Thoracic aorta (tissue), 2 donors: ENCODE data around the gene GAGE10. TPM values are rescaled to one million over a fixed set of nuclear protein-coding genes. Genes with fewer than 3 reads are reported as not detected.

Source experiments
- ATAC-seq: fragments of 150-250 bp; one replicate; pipeline ENCODE4 v1.8.0; 2017; ENCODE audit warnings: low read depth; ENCODE audit not compliant: insufficient number of reproducible peaks, low FRiP score
- DNase-seq: peaks from one replicate; pipeline ENCODE4 v3.0.0-alpha.2; 2020; ENCODE audit warnings: low spot score
- H3K27ac ChIP-seq, 2 donors: fragments of 200-600 bp; sonication (generic); 1 replicate in 1 of 2; 2 replicates in 1 of 2; pipeline ENCODE4 v1.5.1; 2016; ENCODE audit warnings: mild to moderate bottlenecking in 2 of 2, moderate library complexity in 2 of 2
- H3K27me3 ChIP-seq: fragments of 200-600 bp; sonication (generic); replicated peaks from 2 replicates; pipeline ENCODE4 v1.6.0; 2016; ENCODE audit warnings: mild to moderate bottlenecking; ENCODE audit not compliant: insufficient read depth
- H3K36me3 ChIP-seq: fragments of 200-600 bp; sonication (generic); one replicate; pipeline ENCODE4 v1.5.1; 2016
- H3K4me1 ChIP-seq, 2 donors: fragments of 200-600 bp; sonication (generic); 1 replicate in 1 of 2; 2 replicates in 1 of 2; pipeline versions ENCODE4 v1.5.1 to v1.6.0; 2016; ENCODE audit warnings: low read depth in 2 of 2, mild to moderate bottlenecking in 1 of 2; ENCODE audit not compliant: control insufficient read depth in 1 of 2
- H3K4me3 ChIP-seq: fragments of 200-600 bp; sonication (generic); 2 replicates; pipeline ENCODE4 v1.5.1; 2016; ENCODE audit warnings: mild to moderate bottlenecking
- H3K9me3 ChIP-seq: fragments of 200-600 bp; sonication (generic); 2 replicates; pipeline ENCODE4 v1.5.1; 2016
- CTCF ChIP-seq: fragments of 200-600 bp; sonication (generic); IDR thresholded peaks from one replicate; pipeline ENCODE4 v1.5.1; 2019; ENCODE audit warnings: antibody characterized with exemption
- total RNA-seq, 2 donors: library from RNA; depleted of rRNA; stranded (reverse); fragments of >200 nt; gene quantifications; one replicate each; pipeline versions ENCODE4 v1.1.0 to v1.2.3, GENCODE V29; 2016

The GAGE10 gene
- total RNA-seq, 2 donors from 2014 or later, result not detected

GRCh38 chrX:49258749-49259124 lies 44.7 kb upstream of the GAGE10 start:
- TF ChIP-seq CTCF, result no peak
- no peaks in the 10 kb centered on the region for H3K4me1 ChIP-seq
- H3K36me3 ChIP-seq, result no peaks in the 10 kb centered on the region
- no peaks in the 10 kb centered on the region for H3K27me3 ChIP-seq
- DNase-seq, result no peak
- no peak overlapping the region for H3K4me3 ChIP-seq
- H3K27ac ChIP-seq, result no peak overlapping the region
- no peak for ATAC-seq
- H3K9me3 ChIP-seq, result no peaks in the 10 kb centered on the region

GRCh38 chrX:49260221-49260985 lies 43.0 kb upstream of the GAGE10 start:
- ATAC-seq (no peak), DNase-seq (no peak)

GRCh38 chrX:49262603-49263002 lies 40.8 kb upstream of the GAGE10 start:
- no peaks in the 10 kb centered on the region for H3K27me3 ChIP-seq
- no peaks in the 10 kb centered on the region for H3K4me1 ChIP-seq
- no peak for DNase-seq
- no peak for TF ChIP-seq CTCF
- no peaks in the 10 kb centered on the region for H3K36me3 ChIP-seq
- no peak overlapping the region for H3K4me3 ChIP-seq
- no peaks in the 10 kb centered on the region for H3K9me3 ChIP-seq
- no peak overlapping the region for H3K27ac ChIP-seq
- ATAC-seq, result no peak

More at GRCh38 chrX:49260221-49260985, 43.0 kb upstream of the GAGE10 start:
- Histone ChIP-seq H3K36me3 (no peaks in the 10 kb centered on the region), H3K27ac (no peak overlapping the region), H3K4me3 (no peak overlapping the region), H3K27me3 (no peaks in the 10 kb centered on the region), H3K4me1 (no peaks in the 10 kb centered on the region), H3K9me3 (no peaks in the 10 kb centered on the region)
- no peak for TF ChIP-seq CTCF

GRCh38 chrX:49263631-49264030 lies 39.8 kb upstream of the GAGE10 start:
- H3K27ac ChIP-seq, result no peak overlapping the region
- H3K4me1 ChIP-seq, result no peaks in the 10 kb centered on the region
- TF ChIP-seq CTCF, result no peak
- DNase-seq (no peak), ATAC-seq (no peak)
- no peaks in the 10 kb centered on the region for H3K27me3 ChIP-seq
- H3K9me3 ChIP-seq, result no peaks in the 10 kb centered on the region
- H3K4me3 ChIP-seq, result no peak overlapping the region
- no peaks in the 10 kb centered on the region for H3K36me3 ChIP-seq

- Histone ChIP-seq H3K36me3 (no peaks in the 10 kb centered on the region), H3K9me3 (no peaks in the 10 kb centered on the region), H3K27ac (no peak within 1 kb of the TSS), H3K4me3 (no peak within 1 kb of the TSS), H3K4me1 (no peaks in the 10 kb centered on the region), H3K27me3 (no peaks in the 10 kb centered on the region)
- DNase-seq (no peak), ATAC-seq (no peak)
- no peak for TF ChIP-seq CTCF
Observed at GRCh38 chrX:49264460-49264859, 39.0 kb upstream of the GAGE10 start, which contains the start of gene FOXP3. TSS of gene FOXP3 (minus strand) at chrX:49264710. CDS start at chrX:49258505, 6,205 bp downstream.
